ENCODE data around the gene NELL2. TPM values are rescaled to one million over a fixed set of nuclear protein-coding genes. Genes with fewer than 3 reads are reported as not detected.

The NELL2 gene
- total RNA-seq, 1 experiment from 2014 or later, result 596 TPM

DNA sequence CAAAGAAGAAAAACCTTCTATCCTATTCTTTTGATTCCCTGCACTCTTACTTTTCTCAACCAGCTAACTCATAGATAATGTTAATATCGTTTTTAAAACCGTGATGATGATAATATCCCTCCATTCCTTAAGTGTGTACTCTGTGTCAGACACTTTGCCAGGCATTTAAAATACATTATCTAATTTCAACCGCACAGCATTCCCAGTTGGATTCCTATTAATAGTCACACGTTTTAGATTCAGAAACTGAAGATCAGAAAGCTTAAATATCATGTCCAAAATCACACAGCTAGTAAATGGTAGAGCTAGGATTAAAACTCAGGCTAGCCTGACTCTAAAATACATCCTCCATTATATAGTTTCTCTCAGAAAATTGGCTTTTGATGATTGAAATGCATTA is 366.0 kb downstream of the NELL2 start:
- Histone ChIP-seq H3K4me3 (ENCODE audit: low read depth, low read length, poor library complexity, severe bottlenecking) (no peak overlapping the region), H3K9me3 (ENCODE audit: low read depth, low read length, poor library complexity, severe bottlenecking) (no peaks in the 10 kb centered on the region), H3K27me3 (replicated peaks; ENCODE audit: insufficient read depth, low read depth, low read length, poor library complexity) (no peaks in the 10 kb centered on the region), H3K36me3 (ENCODE audit: insufficient read depth, low read length, poor library complexity, severe bottlenecking) (peaks cover 18% of the 10 kb centered on the region), H3K4me1 (ENCODE audit: insufficient read depth, low read length, poor library complexity, severe bottlenecking) (peaks cover 56% of the 10 kb centered on the region), H3K27ac (ENCODE audit: low read depth, low read length, poor library complexity, severe bottlenecking) (peak overlapping the region; percentile 7)
- no peak for TF ChIP-seq CTCF (conservative IDR thresholded peaks at IDR 0.05; ENCODE audit: low read depth, low read length)
- no peak for TF ChIP-seq EZH2 (IDR thresholded peaks at IDR 0.05; ENCODE audit: borderline replicate concordance, low read depth, low read length, poor library complexity, severe bottlenecking)
- CTCF ChIA-PET, result interaction anchor here (0.6 kb wide), 1 partner anchor 495 kb away, joined by 3 read pairs; no protein-coding TSS in a partner anchor
- intact Hi-C loops (cut with micrococcal nuclease; ENCODE audit: unreplicated experiment), result no loop called here
- POLR2A ChIA-PET (ENCODE audit: low non-redundant PET), result no interaction called here
- BruUV-seq (replicated peaks), result no TSS peak
- DNase-seq (ENCODE audit: low spot score), result no peak

DNA sequence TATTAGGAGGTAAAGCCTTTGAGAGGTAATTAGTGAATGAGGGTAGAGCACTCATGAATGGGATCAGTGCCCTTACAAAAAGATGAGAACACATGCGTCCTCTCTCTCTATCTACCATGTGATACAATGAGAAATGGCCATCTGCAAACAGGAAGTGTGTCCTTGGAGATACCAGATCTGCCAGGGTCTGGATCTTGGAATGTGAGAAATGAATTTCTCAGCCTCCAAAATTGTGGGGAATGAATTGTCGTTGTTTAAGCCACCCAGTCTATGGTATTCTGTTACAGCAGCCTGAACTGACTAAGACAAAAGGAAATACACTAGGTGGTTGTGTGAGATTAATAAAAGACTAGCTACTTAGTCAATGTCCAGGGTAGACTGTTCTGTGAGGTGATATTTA is 366.6 kb downstream of the NELL2 start:
- peak; percentile 42 for DNase-seq (ENCODE audit: low spot score)
- peak overlapping the region; percentile 7 for H3K27ac ChIP-seq (ENCODE audit: low read depth, low read length, poor library complexity, severe bottlenecking)
- H3K4me1 ChIP-seq (ENCODE audit: insufficient read depth, low read length, poor library complexity, severe bottlenecking), result peaks cover 56% of the 10 kb centered on the region
- BruUV-seq (replicated peaks), result no TSS peak
- H3K27me3 ChIP-seq (replicated peaks; ENCODE audit: insufficient read depth, low read depth, low read length, poor library complexity), result no peaks in the 10 kb centered on the region
- ChIA-PET CTCF (no interaction called here), POLR2A (ENCODE audit: low non-redundant PET) (interaction anchor here (0.5 kb wide), 1 partner anchor 555 kb away, joined by 3 read pairs; no protein-coding TSS in a partner anchor)
- intact Hi-C loops (cut with micrococcal nuclease; ENCODE audit: unreplicated experiment), result loop anchor here (5.0 to 10.0 kb wide), 3 partner anchors 195 to 495 kb away; partner anchors contain the start of gene NELL2
- no peak overlapping the region for H3K4me3 ChIP-seq (ENCODE audit: low read depth, low read length, poor library complexity, severe bottlenecking)
- no peaks in the 10 kb centered on the region for H3K9me3 ChIP-seq (ENCODE audit: low read depth, low read length, poor library complexity, severe bottlenecking)
- TF ChIP-seq EZH2 (IDR thresholded peaks at IDR 0.05; ENCODE audit: borderline replicate concordance, low read depth, low read length, poor library complexity, severe bottlenecking) (no peak), CTCF (conservative IDR thresholded peaks at IDR 0.05; ENCODE audit: low read depth, low read length) (no peak)
- peaks cover 16% of the 10 kb centered on the region for H3K36me3 ChIP-seq (ENCODE audit: insufficient read depth, low read length, poor library complexity, severe bottlenecking)

DNA sequence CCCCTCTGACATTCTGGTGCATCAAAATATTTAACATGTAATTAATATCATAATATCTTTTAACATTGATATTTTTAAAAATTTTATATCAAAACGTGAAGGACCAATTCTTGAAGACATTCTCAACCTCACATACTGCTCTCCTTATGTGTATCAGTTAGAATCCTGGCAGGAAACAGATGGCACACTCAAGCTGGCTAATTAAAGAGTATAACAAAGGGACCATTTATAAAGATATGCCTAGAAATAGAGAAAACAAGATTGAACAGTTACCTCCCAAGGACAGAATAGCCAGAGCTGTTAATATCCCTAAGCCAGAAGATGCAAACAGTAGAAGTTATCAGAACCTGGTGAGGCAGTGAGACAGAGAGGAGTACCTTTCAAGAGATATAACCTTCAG is 368.7 kb downstream of the NELL2 start:
- peak; percentile 55 for DNase-seq (ENCODE audit: low spot score)
- no peaks in the 10 kb centered on the region for H3K27me3 ChIP-seq (replicated peaks; ENCODE audit: insufficient read depth, low read depth, low read length, poor library complexity)
- POLR2A ChIA-PET (ENCODE audit: low non-redundant PET), result no interaction called here
- no peak overlapping the region for H3K27ac ChIP-seq (ENCODE audit: low read depth, low read length, poor library complexity, severe bottlenecking)
- peaks cover 53% of the 10 kb centered on the region for H3K4me1 ChIP-seq (ENCODE audit: insufficient read depth, low read length, poor library complexity, severe bottlenecking)
- BruUV-seq (replicated peaks), result no TSS peak
- H3K9me3 ChIP-seq (ENCODE audit: low read depth, low read length, poor library complexity, severe bottlenecking), result no peaks in the 10 kb centered on the region
- intact Hi-C loops (cut with micrococcal nuclease; ENCODE audit: unreplicated experiment), result loop anchor here (5.0 to 10.0 kb wide), 3 partner anchors 193 to 493 kb away; partner anchors contain the start of gene NELL2
- peaks cover 10% of the 10 kb centered on the region for H3K36me3 ChIP-seq (ENCODE audit: insufficient read depth, low read length, poor library complexity, severe bottlenecking)
- TF ChIP-seq CTCF (conservative IDR thresholded peaks at IDR 0.05; ENCODE audit: low read depth, low read length), result no peak
- TF ChIP-seq EZH2 (IDR thresholded peaks at IDR 0.05; ENCODE audit: borderline replicate concordance, low read depth, low read length, poor library complexity, severe bottlenecking), result no peak
- H3K4me3 ChIP-seq (ENCODE audit: low read depth, low read length, poor library complexity, severe bottlenecking), result no peak overlapping the region
- CTCF ChIA-PET, result no interaction called here

All from A673 (cell line).